Measurements from ENCODE around the gene STXBP1.

DNA sequence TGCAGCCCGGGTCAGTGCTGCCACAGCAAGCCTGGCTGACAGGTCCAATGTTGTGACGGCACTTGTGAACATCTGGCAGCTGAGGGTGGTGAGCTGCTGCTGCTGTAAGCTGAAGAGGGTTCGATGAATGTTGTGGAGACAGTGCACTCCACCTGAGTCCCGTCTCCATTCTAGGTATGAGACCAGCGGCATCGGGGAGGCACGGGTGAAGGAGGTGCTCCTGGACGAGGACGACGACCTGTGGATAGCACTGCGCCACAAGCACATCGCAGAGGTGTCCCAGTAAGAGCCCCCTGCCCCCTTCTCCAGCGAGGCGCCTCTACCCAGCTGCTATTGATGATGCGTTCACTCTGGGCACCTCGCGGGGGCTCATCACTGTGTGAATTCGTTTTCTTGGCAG lies 55.8 kb downstream of the STXBP1 start:
- no peak for TF ChIP-seq EZH2 (IDR thresholded peaks at IDR 0.05)
- TF ChIP-seq, protein P1, sequence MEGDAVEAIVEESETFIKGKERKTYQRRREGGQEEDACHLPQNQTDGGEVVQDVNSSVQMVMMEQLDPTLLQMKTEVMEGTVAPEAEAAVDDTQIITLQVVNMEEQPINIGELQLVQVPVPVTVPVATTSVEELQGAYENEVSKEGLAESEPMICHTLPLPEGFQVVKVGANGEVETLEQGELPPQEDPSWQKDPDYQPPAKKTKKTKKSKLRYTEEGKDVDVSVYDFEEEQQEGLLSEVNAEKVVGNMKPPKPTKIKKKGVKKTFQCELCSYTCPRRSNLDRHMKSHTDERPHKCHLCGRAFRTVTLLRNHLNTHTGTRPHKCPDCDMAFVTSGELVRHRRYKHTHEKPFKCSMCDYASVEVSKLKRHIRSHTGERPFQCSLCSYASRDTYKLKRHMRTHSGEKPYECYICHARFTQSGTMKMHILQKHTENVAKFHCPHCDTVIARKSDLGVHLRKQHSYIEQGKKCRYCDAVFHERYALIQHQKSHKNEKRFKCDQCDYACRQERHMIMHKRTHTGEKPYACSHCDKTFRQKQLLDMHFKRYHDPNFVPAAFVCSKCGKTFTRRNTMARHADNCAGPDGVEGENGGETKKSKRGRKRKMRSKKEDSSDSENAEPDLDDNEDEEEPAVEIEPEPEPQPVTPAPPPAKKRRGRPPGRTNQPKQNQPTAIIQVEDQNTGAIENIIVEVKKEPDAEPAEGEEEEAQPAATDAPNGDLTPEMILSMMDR (IDR thresholded peaks at IDR 0.05 in 2 of 3, conservative IDR thresholded peaks at IDR 0.05 in 1 of 3; ENCODE audit: borderline replicate concordance in 1 of 3, insufficient read depth in 1 of 3, low read depth in 2 of 3, low read length in 2 of 3): no peak
